ENCODE measurements around the gene DCDC2C.

Gene DCDC2C

DNA sequence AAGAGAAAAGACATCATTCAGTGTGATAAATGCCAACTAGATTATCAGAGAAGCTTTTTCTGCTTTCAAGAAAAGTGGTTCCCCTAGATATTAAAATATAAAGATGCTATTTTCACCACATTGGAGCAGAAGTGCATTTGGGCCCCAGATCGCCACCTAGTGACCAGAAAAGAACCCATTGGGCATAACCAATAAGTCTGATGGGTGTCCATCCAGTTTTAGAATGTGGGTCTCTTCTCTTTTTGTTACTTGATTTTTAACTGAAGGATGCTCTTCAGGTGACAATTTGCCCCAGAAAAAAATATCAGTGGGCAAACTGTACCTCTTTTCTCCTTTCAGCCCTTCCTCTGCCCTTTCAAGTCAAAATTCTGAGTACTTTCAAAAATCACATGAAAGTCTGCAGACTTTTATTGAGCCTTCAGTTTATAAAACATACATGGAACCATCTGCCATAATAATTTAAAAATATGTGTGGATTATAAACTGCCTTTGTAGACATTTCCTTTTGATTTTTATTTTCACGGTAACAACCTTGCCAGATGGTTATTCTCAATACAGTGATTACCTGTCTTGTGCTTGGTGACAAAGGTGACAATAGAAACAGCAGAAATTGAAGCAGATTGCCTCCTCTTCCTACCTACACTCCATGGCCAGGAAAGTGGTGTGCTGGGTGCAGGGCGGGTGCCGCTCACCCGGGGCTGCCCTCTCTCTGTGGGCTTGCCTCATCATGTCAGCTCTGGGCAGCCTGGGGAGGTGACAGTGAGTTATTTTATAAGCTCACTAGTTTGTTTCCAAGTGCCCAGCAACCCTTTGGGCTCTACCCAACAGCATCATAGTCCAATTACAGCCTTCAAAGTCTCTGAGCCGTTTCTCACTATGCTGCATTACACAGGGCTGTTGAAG, 124.5 kb downstream of the DCDC2C start:
- DNase-seq (ENCODE audit: low read depth in 2 of 2) = no peak

DNA sequence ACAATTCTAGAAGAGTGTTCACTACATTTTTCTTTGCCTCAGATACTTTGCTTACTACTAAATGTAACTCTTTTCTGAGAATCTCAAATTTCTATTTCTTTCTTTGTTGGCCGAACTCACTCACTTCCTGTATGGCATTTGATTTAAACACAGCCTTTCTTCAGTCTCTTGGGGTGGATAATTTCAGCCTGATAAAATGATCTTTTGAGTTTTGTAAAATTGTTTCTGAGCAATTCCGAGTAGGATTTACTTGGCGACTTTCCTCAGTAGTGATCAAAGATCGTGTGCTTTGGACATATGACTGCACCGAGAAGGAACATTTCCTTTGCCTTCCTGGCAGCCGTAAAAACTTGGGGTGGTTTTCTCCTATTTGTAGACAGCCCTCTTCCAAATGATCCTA, 127.4 kb downstream of the DCDC2C start:
- no peak for DNase-seq (ENCODE audit: low read depth in 2 of 2)

DNA sequence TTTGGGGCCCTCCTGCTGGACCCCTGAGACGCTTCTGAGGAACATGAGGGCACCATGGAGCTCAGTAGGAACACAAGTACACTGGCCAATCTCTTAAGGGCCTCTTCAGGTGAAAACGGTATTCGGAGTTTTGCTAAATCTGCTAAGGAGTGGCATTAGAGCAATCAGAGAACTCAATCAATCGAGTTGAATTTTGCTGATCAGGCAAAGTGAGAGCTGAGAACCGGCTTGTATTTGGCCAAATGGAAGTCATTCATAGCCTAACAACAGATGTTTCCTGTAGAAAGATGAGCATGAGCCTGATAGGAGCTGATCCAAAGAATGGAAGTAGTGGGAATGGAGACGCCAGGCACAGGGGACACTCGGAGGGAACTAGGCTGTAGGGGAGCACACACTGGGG, 133.7 kb downstream of the DCDC2C start:
- no peak for DNase-seq (ENCODE audit: low read depth in 2 of 2)

DNA sequence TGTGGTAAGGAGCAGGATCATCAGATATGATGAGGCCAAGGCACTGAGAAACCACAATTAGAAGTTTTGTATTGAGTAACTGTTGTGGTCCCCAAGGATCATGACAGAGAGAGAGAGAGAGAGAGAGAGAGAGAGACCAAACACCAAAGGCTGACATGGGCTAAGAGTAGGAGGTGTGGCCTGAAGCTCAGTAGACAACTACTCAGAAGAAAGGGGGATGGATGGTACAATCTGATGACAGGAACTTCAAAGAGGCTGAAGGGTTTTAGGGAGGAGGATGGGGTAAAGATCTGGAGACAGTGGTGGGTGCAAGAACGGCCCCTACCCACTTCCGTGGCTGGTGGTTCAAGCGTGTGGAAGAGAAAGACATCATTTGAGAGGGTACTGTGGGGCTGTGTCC, 135.0 kb downstream of the DCDC2C start:
- no peak for DNase-seq (ENCODE audit: low read depth in 2 of 2)

- DNase-seq (ENCODE audit: low read depth in 2 of 2) = no peak
Observed at GRCh38 chr2:3839476-3839875, 136.1 kb downstream of the DCDC2C start.

- no peak for DNase-seq (ENCODE audit: low read depth in 2 of 2)
Observed at GRCh38 chr2:3840611-3841155, 137.3 kb downstream of the DCDC2C start.

DNA sequence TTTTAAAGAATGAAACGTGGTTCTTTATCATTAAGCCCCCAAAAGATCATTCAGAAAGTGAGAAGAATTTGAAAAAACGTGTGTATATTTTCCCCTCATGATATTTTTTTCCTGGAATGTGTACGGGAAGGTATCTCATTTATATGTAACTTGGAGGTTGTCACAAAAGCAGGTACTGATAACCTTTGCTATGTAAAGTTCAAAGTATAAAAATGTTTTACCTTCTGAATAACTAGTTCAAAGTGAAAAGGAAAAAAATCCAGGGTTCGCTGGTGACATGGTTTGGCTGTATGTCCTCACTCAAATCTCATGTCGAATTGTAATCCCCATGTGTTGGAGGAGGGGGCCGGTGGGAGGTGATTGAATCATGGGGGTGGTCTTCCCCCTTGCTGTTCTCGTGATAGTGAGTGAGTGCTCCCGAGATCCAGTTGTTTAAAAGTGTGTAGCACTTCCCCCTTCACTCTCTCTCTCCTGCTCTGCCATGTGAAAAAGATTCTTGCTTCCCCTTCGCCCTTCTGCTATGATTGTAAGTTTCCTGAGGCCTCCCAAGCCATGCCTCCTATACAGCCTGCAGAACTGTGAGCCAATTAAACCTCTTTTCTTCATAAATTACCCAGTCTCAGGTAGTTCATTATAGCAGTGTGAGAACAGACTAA, 144.2 kb downstream of the DCDC2C start:
- DNase-seq (ENCODE audit: low read depth in 2 of 2) = no peak

- no peak for DNase-seq (ENCODE audit: low read depth in 2 of 2)
Observed at GRCh38 chr2:3848776-3849175, 145.4 kb downstream of the DCDC2C start.

- no peak for DNase-seq (ENCODE audit: low read depth in 2 of 2)
Observed at GRCh38 chr2:3849213-3849612, 145.8 kb downstream of the DCDC2C start.

DNA sequence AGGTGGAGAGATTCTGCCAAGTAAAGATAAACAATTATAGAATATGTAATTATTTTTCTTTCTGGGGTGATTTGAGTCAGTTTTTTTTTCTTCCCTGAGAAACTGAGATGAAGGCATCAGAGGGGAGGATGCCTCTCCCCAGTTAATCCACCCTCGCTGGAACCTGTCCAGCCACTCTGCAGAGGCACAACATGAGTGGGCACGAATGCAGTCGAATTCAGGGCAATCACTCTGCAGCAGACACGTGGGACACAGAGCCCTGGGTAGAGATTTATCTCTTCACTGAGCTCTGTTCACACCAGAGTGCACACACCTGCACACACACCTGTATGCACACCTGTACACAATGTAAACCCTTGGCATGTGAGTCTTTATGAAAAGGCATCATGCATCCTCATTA, 154.2 kb downstream of the DCDC2C start:
- no peak for DNase-seq (ENCODE audit: low read depth in 2 of 2)

DNA sequence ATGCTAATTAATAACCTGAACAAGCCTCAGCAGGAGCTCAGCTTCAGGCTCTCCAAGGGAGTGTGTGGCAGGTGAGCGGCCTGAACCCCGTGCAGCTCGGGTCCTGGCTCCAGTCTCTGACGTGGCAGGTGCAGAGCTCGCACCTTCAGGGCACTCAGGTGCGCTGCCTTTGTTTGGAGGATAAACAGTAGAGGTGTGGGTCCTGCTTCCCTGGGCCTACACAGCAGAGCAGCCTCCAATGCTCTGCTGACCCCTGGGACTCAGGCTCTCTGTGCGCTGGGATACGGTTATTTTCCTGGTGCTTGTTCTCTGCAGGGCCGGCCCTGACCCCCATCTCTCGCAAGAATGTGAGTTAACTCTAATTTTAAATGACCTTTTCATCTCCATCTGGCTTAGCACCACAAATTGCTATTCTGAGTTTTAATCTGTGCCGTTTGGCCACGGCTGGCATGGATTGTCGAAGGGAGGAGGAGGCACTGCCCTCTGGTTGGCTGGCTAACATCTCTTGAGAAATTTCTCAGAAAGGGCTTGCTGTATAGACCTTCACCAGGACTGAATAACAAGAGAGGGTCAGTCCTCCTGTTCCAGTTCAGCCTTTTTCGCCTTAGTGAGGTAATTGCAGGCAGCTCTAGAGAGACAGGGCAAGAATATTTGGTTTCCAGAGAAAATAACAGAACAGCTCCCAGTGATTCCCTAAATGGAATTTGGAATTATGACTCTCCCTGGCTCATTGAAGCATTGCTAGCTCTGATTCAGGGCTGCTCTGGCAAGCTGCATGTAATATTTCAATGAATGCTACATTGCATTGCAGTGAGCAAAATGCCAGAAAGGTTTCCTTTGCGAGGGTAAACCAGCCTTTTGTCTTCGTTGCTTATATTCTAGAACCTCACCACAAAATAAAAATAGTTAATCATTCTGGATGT, 161.8 kb downstream of the DCDC2C start:
- no peak for DNase-seq (ENCODE audit: low read depth in 2 of 2)

- no peak for DNase-seq (ENCODE audit: low read depth in 2 of 2)
Observed at GRCh38 chr2:3867469-3867868, 164.1 kb downstream of the DCDC2C start.

DNA sequence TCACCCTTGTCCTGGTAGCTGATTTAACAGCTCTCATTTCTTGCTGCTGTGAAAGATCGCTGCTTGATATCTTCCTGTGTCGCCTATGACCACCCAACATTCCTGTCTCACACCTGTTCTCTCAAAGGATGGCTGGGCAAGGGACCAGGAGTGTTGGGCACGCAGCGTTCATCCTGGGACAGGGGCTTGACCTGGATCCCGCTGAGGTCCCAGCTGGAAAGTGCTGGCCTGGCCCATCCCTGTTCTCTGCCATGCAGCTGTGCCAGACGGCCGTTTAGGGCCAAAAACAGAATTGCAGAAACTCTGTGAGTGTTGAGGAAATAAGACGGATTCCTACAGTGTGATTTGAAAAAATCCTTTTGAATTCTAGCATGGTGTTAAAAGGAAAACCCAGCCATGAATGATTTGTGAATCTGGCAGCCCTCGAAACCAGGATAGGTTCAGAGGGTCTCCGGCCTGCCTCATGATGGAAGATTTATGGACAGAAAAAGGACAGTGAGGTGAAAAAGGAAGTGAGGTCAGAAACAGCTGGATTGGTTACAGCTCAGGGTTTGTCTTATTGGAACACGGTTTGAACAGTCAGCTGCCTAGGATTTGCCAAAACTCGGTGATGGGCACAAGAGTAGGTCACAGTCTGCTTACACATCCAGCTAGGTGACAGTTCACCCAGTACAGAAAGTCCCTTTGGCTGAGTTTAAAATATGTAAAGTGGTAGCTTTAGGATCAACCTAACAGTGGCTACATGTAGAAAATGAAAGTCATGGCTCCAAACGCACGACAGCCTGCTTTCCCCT, 164.8 kb downstream of the DCDC2C start:
- no peak for DNase-seq (ENCODE audit: low read depth in 2 of 2)

- DNase-seq (ENCODE audit: low read depth in 2 of 2) = no peak
Observed at GRCh38 chr2:3870222-3870621, 166.8 kb downstream of the DCDC2C start.

DNA sequence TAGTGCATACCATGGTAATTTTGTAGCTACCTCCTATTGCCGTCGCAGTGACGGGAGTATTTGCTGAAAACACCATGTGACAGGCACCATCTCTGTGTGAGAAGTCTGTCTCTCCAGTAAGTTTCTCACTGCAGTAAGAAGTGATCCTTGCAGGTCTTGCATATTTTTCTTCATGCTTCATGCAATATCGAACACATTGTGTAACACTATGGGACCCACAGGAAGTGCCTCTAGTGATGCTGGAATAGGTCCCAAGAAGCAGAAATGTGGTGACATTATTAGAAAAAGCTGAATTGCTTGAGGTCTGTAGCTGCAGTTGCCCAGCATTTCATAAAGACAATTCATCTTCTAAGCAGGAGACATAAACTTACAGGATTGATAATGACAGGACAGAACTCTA, 167.6 kb downstream of the DCDC2C start:
- DNase-seq (ENCODE audit: low read depth in 2 of 2) = no peak

- no peak for DNase-seq (ENCODE audit: low read depth in 2 of 2)
Observed at GRCh38 chr2:3872451-3872850, 169.1 kb downstream of the DCDC2C start.

GRCh38 chr2:3873899-3874298, 170.5 kb downstream of the DCDC2C start:
- DNase-seq (ENCODE audit: low read depth in 2 of 2) = no peak

DNA sequence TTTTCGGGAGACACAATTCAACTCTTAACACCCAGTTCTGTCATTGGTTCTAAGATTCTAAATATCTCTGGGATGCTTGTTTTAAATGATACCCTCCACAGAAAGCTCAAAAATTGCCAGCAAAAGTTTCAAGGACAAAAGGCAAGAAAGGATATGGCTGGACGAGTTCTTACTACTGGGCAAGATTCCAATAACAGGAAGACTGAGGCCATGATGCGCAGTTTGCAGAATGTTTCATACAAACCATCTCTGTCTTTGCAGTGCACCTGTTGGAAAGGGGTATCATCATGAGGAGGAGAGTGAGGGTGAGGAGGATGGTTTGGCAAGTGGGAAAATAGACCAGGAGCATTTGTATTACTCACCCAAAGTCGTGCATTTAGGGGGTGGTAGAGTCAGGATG, 172.8 kb downstream of the DCDC2C start:
- DNase-seq (ENCODE audit: low read depth in 2 of 2) = no peak

DNA sequence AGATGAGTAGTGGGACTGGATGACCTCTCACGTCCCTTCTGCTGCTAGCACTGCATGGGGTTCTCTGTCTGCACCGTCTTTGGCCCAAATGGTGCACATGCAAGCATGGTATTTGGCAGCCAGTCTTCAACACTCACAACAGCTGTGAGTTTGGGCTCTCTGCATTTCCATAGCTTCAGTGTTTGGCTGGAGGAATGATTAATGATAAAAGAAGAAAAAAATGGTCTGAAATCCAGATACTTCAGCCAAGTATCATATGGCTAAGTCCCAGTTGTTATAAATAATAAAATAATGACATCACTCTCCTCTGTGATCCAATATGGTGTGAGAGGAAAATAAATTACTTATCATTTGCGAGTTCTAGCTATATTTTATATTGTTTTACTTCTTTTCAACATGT, 173.3 kb downstream of the DCDC2C start:
- DNase-seq (ENCODE audit: low read depth in 2 of 2) = no peak

- no peak for DNase-seq (ENCODE audit: low read depth in 2 of 2)
Observed at GRCh38 chr2:3885629-3886628, 182.6 kb downstream of the DCDC2C start.
